GM21825 (cell line): ENCODE measurements around the gene SLC36A3.
"Not testable (repeated sequence)": the region's sequence is repeated elsewhere in the genome, so short reads cannot be mapped to it uniquely, and the experiment has no call there.

Experiments used
- ATAC-seq: cut with Tn5 transposase; IDR thresholded peaks from one replicate; pipeline ENCODE4 v1.9.1; 2021; ENCODE audit warnings: mild to moderate bottlenecking, moderate library complexity; ENCODE audit not compliant: unreplicated experiment

SLC36A3 gene

GRCh38 chr5:151303666-151304065, at the start of gene SLC36A3:
Gene SLC36A3, minus strand, starts transcription at chr5:151303766. Its CDS starts 412 bp downstream, at chr5:151303354.
- ATAC-seq: no peak

GRCh38 chr5:151351671-151352070, 48.1 kb upstream of the SLC36A3 start:
- no peak for ATAC-seq

- no peak for ATAC-seq
Measured at GRCh38 chr5:151348789-151349188, 45.2 kb upstream of the SLC36A3 start.

- no peak for ATAC-seq
Measured at GRCh38 chr5:151347369-151347768, 43.8 kb upstream of the SLC36A3 start, which contains the start of gene SLC36A2. Gene SLC36A2, minus strand, starts transcription at chr5:151347559. Its CDS starts 99 bp downstream, at chr5:151347460.

GRCh38 chr5:151345808-151346478, 42.4 kb upstream of the SLC36A3 start:
- no peak for ATAC-seq

- no peak for ATAC-seq
Measured at GRCh38 chr5:151345187-151345807, 41.7 kb upstream of the SLC36A3 start.

GRCh38 chr5:151344088-151344487, 40.5 kb upstream of the SLC36A3 start:
- ATAC-seq: no peak

GRCh38 chr5:151340004-151340403, 36.4 kb upstream of the SLC36A3 start:
- no peak for ATAC-seq

GRCh38 chr5:151338734-151339133, 35.2 kb upstream of the SLC36A3 start:
- no peak for ATAC-seq

- no peak for ATAC-seq
Measured at GRCh38 chr5:151332857-151333256, 29.3 kb upstream of the SLC36A3 start.

GRCh38 chr5:151328734-151329133, 25.2 kb upstream of the SLC36A3 start:
- no peak for ATAC-seq

- no peak for ATAC-seq
Measured at GRCh38 chr5:151327585-151327984, 24.0 kb upstream of the SLC36A3 start.

GRCh38 chr5:151326266-151326665, 22.7 kb upstream of the SLC36A3 start:
- no peak for ATAC-seq

GRCh38 chr5:151320481-151320880, 16.9 kb upstream of the SLC36A3 start:
- no peak for ATAC-seq

GRCh38 chr5:151318850-151319732, 15.5 kb upstream of the SLC36A3 start:
- peak; percentile 87 for ATAC-seq

GRCh38 chr5:151317871-151318270, 14.3 kb upstream of the SLC36A3 start:
- no peak for ATAC-seq

- ATAC-seq: peak; percentile 59
Measured at GRCh38 chr5:151315998-151316597, 12.5 kb upstream of the SLC36A3 start.

GRCh38 chr5:151313357-151313756, 9.8 kb upstream of the SLC36A3 start:
- ATAC-seq: no peak

- ATAC-seq: no peak
Measured at GRCh38 chr5:151312756-151313324, 9.3 kb upstream of the SLC36A3 start.

GRCh38 chr5:151310932-151311331, 7.4 kb upstream of the SLC36A3 start:
- no peak for ATAC-seq

GRCh38 chr5:151309821-151310220, 6.3 kb upstream of the SLC36A3 start:
- ATAC-seq: not testable (repeated sequence)
